GM18511 (cell line): ENCODE measurements around the gene PTPN11.
"Not testable (repeated sequence)": the region's sequence is repeated elsewhere in the genome, so short reads cannot be mapped to it uniquely, and the experiment has no call there.

Experiments
- ATAC-seq: cut with Tn5 transposase; IDR thresholded peaks from one replicate; pipeline ENCODE4 v1.9.1; 2021; ENCODE audit warnings: mild to moderate bottlenecking, moderate library complexity; ENCODE audit not compliant: unreplicated experiment

Gene PTPN11

GRCh38 chr12:112513471-112513870 is 94.7 kb downstream of the PTPN11 start:
- ATAC-seq: no peak

GRCh38 chr12:112514456-112514855 is 95.7 kb downstream of the PTPN11 start:
- no peak for ATAC-seq

DNA sequence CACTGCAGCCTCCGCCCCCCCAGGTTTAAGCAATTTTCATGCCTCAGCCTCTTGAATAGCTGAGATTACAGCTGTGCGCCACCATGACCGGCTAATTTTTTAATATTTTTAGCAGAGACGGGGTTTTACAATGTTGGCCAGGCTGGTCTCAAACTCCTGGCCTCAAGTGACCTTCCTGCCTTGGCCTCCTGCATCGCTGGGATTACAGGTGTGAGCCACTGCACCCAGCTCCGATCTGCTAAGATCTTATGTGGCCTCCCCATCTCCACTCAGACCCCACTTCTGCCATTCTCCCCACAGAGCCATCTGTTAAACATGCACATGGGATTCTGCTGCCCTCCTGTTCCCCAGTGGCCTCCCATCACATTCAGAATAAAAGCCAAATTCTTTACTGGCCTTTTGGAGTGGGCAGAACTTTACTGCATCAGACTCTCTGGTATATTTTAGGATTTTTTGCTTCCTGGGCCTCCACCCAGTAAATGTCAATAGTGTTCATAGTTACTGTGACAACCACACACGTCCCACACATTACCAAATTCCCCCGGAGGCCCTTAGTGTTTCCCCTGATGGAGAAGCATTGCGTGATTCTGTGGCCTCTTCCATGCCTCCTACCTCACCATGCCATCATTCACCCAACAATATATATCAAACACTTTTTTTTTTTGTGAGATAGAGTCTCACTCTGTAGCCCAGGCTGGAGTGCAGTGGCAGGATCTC is 96.3 kb downstream of the PTPN11 start:
- no peak for ATAC-seq

GRCh38 chr12:112515868-112516267 is 97.1 kb downstream of the PTPN11 start:
- no peak for ATAC-seq

- ATAC-seq: no peak
Observed at GRCh38 chr12:112517730-112518364, 99.1 kb downstream of the PTPN11 start.

GRCh38 chr12:112518365-112518735 is 99.6 kb downstream of the PTPN11 start:
- ATAC-seq: no peak

DNA sequence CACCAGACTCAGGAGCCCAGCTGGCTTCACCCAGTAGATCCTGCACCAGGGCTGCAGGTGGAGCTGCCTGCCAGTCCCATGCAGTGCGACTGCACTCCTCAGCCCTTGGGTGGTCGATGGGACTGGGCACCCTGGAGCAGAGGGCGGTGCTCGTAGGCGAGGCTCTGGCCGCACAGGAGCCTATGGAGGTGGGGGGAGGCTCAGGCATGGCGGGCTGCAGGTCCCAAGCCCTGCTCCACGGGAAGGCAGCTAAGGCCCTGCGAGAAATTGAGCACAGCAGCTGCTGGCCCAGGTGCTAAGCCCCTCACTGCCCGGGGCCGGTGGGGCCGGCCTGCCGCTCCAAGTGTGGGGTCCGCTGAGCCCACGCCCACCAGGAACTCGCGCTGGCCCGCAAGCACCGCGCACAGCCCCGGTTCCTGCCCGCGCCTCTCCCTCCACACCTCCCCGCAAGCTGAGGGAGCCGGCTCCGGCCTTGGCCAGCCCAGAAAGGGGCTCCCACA is 101.1 kb downstream of the PTPN11 start:
- not testable (repeated sequence) for ATAC-seq

DNA sequence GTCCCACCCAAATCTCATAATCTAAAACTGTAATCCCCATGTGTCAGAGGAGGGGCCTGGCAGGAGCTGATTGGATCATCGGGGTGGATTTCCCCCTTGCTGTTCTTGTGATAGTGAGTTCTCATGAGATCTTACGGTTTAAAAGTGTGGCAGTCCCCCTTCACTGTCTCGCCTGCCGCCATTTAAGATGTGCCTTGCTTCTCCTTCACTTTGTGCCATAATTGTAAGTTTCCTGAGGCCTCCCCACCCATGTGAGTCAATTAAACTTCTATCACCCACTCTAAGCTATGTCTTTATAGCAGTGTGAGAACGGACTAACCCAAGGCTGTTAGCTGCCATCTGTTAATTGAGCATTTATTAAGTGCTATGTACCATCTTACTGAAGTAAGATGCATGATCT is 105.1 kb downstream of the PTPN11 start:
- ATAC-seq: no peak

- no peak for ATAC-seq
Observed at GRCh38 chr12:112524269-112524668, 105.5 kb downstream of the PTPN11 start.

DNA sequence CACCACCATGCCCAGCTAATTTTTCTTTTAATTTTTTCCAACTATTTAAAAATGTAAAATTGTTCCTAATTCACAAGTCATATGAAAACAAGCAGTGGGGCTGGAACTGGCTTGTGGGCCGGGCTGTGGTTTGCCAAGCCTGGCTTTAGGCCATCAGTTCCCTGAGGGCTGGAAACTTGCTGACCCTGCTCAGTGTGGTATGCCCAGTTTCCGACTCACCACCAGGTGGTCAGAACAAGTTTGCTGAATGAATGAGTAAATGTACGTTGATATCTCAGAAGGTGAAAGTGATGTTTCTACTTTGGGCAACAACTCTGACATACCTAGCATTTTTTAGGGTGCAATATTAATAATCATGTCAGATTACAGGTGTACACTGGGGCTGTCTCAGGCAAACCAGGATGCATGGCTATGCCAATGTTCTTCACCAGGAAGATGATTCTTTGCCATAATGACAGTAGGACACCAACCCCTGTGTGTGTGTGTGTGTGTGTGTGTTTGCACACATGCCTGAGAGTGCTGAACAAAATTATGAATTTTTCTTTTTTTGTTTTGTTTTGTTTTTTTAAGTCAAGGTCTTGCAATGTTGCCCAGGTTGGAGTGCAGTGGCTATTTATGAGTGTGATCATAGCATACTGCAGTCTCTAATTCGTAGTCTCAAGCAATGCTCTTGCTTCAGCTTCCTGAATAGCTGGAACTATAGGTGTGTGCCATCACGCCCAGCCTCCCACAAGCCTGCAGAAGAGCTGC is 106.1 kb downstream of the PTPN11 start:
- no peak for ATAC-seq

GRCh38 chr12:112525426-112525809 is 106.7 kb downstream of the PTPN11 start:
- ATAC-seq: no peak

DNA sequence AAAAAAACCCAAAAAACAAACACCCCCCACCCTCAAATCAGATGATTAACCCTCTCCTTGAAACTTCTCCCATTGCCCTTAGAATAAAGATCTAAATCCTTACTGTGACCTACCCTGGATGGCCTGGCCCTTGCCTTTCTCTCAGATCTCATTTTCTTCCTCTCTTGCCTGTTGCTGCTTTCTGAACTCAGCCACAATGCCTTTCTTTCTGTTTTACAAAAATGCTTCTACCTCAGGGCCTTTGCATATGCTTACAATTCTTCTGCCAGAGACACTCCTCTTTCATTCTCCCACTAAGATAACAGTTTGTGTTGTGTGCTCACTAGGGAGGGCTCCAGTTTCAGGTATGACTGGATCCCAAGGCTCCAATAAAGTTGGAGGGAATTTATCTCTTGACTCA is 108.3 kb downstream of the PTPN11 start:
- no peak for ATAC-seq

DNA sequence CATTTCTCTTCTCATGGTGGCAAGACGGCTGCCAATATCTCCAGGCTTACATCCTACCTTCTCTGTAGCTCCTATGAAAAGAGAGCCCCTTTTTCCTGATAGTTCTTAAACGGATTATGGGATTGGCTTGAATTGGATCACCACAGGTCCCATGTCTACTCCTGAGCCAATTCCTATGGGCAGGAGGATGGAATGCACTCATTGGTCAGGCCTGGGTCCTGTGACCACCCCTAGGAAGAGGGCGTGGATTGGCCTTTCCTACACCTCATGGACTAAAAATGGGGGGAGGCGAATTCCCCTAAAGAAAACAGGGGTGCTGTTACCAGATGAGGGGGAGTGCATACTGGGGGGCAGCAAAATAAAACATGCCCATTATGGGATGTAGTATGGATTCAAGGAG is 108.8 kb downstream of the PTPN11 start:
- ATAC-seq: no peak

DNA sequence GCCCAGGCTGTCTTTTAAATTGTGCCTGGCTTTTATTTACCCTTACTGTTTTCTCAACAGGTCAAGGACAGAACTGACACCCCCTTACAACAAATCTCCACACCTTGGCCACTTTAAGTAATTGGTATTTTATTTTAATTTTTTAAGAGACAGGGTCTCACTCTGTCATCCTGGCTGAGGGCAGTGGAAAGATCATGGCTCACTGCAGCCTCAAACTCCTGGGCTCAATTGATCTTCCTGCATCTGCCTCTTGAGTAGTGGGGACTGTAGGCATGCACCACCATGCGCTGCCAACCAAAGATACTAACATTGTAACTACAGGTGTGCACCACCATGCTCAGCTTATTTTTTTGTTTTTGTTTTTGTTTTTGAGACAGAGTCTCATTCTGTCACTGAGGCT is 109.8 kb downstream of the PTPN11 start:
- no peak for ATAC-seq

DNA sequence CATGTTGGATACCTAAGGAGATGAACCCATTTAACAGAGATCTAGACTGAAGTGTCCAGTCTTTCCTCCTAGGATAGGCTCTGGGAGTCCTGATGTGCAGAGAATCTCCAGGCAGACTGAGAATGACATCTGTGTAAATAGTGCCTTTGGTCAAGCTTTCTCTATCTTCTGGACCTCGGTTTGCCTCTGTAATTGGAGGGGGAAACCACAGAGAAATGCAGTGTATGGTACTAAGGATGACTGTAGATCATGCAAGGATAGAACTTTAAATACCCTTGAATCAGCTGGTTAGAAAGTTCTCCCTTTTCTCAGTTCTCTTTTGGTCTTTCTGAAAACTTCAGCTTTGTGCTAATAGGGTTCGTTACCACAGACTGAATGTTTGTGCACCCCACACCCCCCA is 112.2 kb downstream of the PTPN11 start:
- no peak for ATAC-seq

DNA sequence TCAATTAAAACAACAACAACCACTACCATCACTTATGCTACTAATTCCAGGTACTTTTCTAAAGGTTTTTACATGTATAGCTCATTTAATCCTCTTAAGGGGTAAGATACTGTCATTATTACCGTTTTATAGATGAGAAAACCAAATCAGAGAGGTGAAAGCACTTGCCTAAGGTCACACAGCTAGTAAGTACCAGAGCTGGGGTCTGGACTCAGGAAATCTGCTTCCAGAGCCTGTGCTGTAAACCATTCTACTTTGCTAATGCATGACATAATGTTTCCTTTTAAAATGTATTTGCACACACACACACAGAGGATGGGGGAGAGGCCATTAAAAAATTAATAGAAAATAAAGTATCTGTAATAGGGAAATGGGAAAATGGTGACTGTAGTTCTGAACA is 113.4 kb downstream of the PTPN11 start:
- no peak for ATAC-seq

GRCh38 chr12:112533528-112533927 is 114.8 kb downstream of the PTPN11 start:
- no peak for ATAC-seq

DNA sequence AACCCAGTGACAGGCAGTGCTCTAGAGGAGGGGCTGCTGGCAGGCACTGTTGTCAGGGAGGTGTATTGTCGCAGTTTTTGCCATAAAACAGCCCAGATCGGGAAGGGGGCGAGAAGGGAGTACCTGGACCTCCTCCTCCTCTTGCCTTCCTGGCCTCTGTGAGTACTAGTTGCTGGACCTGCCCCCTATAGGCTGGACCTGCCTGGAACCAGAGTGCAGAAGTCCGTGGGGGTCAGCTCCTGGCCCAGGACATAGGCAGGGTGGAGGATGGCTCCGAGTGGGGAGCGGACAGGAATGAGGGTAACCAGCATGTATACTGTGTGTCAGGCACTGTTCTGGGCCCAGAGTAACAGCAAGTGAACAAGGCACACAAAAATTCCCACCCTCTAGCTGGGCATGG is 116.3 kb downstream of the PTPN11 start:
- ATAC-seq: no peak

DNA sequence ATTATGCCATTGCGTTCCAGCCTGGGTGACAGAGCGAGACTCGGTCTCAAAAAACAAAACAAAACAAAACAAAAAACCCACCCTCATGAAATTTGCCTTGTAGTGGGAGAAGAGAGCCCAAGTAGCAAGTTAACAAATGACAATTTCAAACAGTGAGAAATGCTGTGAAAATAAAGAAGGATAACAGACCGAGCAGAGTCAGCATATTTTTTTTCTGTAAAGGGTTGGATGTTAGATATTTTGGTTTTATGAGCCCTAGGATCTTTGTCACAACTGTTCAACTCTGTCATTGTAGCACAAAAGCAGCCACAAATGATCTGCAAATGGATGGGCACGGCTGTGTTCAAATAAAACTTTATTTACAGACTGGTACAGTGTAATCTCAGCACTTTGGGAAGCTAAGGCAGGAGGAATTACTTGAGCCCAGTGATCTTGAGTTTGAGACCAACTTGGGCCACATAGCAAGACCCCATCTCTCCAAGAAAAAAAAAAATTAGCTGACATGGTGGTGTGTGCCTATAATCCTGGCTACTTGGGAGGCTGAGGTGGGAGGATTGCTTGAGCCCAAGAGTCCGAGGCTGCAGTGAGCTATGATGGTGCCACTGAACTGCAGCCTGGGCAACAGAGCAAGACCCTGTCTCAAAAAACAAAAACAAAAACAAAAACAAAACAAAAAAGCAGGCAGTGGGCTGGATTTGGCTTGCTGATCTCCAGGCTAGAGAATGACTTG is 117.1 kb downstream of the PTPN11 start:
- no peak for ATAC-seq

DNA sequence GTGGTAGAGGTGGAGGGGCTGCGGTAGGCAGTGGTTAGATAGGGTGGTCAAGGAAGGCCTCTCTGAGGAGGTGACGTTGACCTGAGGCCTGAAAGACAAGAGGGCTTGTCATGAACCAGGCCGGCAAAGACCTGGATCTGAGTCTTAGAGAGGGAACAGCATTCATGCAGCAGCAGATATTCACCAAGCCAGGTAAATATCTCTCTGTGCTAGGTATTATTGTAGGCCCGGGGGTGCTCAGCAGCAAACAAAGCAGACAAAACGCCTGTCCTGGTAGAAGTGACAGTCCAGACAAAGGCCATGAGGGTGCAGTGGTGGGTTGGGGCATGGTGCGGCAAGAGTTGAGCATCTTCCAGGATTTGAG is 117.6 kb downstream of the PTPN11 start:
- no peak for ATAC-seq

DNA sequence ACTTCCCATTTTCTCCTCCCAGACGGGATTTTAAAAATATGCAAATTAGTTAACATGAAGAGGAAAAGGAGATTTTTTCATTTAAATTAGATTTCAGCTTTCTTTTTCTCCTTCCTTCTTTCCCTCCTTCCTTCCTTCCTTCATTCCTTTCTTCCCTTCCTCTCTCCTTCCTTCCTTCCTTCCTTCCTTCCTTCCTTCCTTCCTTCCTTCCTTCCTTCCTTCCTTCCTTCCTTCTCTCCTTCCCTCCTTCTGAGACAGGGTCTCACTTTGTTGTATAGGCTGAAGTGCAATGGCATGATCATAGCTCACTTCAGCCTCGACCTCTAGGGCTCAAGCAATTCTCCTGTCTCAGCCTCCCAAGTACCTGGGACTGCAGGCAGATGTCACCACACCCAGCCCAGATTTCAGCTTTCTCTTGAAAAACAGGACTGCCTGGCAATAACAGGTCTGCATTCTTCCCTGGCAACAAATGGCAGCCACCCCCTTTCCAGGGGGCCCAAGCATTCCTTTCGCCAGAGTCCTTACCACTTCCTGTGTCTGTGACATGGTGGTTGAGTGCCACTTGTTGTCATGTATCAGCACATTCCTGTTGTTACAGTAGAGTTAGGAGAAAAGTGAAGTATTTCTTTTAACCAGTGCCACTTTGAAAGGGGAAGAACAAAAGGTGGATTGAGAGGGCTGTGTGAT is 119.1 kb downstream of the PTPN11 start:
- ATAC-seq: no peak
